HG03139 (cell line): ENCODE results near the gene MYNN.
A peak's percentile ranks its signal among the peaks of the same experiment; 100 is the strongest.
"Not testable (repeated sequence)": the region's sequence is repeated elsewhere in the genome, so short reads cannot be mapped to it uniquely, and the experiment has no call there.

Experiments used
- ATAC-seq: cut with Tn5 transposase; IDR thresholded peaks from one replicate; pipeline ENCODE4 v1.9.1; 2021; ENCODE audit not compliant: unreplicated experiment

The MYNN gene

GRCh38 chr3:169772897-169773816 is at the start of gene MYNN:
MYNN (plus strand) TSS chr3:169773396; CDS start chr3:169774296, 900 bp downstream.
- ATAC-seq: peak; percentile 73

- ATAC-seq: not testable (repeated sequence)
These were observed 41.3 kb upstream of the MYNN start for GRCh38 chr3:169731857-169732256.

- no peak for ATAC-seq
These were observed 34.1 kb upstream of the MYNN start for GRCh38 chr3:169739067-169739466.

GRCh38 chr3:169744366-169745054 is 28.7 kb upstream of the MYNN start:
- ATAC-seq: no peak

- no peak for ATAC-seq
These were observed 26.3 kb upstream of the MYNN start for GRCh38 chr3:169746924-169747323.

- ATAC-seq: no peak
These were observed 24.5 kb upstream of the MYNN start for GRCh38 chr3:169748670-169749069.

GRCh38 chr3:169750665-169751064 is 22.5 kb upstream of the MYNN start:
- no peak for ATAC-seq

GRCh38 chr3:169751875-169752274 is 21.3 kb upstream of the MYNN start:
- ATAC-seq: no peak

GRCh38 chr3:169754711-169755110 is 18.5 kb upstream of the MYNN start:
- no peak for ATAC-seq

- no peak for ATAC-seq
These were observed 17.7 kb upstream of the MYNN start for GRCh38 chr3:169755488-169755887.

GRCh38 chr3:169758359-169758994 is 14.7 kb upstream of the MYNN start:
- no peak for ATAC-seq

- peak; percentile 63 for ATAC-seq
These were observed 13.9 kb upstream of the MYNN start for GRCh38 chr3:169759256-169759655.

- no peak for ATAC-seq
These were observed 12.7 kb upstream of the MYNN start for GRCh38 chr3:169760479-169760878.

- peak; percentile 34 for ATAC-seq
These were observed 8.8 kb upstream of the MYNN start for GRCh38 chr3:169764312-169764881.

GRCh38 chr3:169764882-169765612 is 8.1 kb upstream of the MYNN start, which contains the start of gene TERC:
TERC (minus strand) TSS chr3:169765060.
- peak; percentile 65 for ATAC-seq

- ATAC-seq: peak; percentile 25
These were observed 3.7 kb upstream of the MYNN start, which contains the start of gene ACTRT3 for GRCh38 chr3:169769287-169770181. ACTRT3 (minus strand) TSS chr3:169769561; CDS start chr3:169769520, 41 bp downstream.

GRCh38 chr3:169771497-169772304 is 1.5 kb upstream of the MYNN start:
- ATAC-seq: no peak

GRCh38 chr3:169772305-169772896 is 795 bp upstream of the MYNN start:
- ATAC-seq: peak; percentile 6
